ENCODE data around the gene PITPNM1.

DNA sequence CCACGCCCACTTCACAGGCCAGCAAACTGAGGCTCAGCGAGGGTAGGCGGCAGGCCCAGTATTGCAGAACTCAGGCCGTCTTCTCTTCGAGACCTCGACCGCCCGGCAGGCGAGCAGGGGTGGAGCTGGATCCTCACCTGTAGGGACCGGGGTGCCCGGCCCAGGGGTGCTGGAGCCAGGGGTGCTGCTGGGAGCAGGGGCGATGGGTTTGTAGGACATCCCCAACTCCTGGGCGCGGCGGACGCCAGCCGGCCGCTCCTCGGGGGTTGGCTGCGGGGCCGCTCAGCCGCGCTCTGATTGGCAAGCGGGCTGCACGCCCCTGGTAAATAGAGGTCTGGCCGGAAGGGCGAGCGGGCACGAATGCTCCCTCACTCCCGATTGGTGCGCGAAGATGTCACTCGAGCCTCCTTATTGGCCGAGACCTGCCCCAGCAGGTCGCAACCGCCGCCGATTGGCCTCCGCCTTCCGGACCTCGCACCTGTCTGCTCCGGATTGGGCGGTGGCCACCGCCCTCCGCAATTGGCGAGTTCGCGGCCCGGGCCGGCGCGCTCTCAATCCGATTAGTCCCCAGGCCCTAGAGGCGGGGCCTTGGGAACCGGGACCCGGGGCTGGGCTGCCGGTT lies 2.8 kb upstream of the PITPNM1 start, which contains the start of gene CDK2AP2:
- TF ChIP-seq, protein P1, sequence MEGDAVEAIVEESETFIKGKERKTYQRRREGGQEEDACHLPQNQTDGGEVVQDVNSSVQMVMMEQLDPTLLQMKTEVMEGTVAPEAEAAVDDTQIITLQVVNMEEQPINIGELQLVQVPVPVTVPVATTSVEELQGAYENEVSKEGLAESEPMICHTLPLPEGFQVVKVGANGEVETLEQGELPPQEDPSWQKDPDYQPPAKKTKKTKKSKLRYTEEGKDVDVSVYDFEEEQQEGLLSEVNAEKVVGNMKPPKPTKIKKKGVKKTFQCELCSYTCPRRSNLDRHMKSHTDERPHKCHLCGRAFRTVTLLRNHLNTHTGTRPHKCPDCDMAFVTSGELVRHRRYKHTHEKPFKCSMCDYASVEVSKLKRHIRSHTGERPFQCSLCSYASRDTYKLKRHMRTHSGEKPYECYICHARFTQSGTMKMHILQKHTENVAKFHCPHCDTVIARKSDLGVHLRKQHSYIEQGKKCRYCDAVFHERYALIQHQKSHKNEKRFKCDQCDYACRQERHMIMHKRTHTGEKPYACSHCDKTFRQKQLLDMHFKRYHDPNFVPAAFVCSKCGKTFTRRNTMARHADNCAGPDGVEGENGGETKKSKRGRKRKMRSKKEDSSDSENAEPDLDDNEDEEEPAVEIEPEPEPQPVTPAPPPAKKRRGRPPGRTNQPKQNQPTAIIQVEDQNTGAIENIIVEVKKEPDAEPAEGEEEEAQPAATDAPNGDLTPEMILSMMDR (IDR thresholded peaks at IDR 0.05), result no peak
- no peak for TF ChIP-seq EP300 (IDR thresholded peaks at IDR 0.05)
- TF ChIP-seq POLR2A (IDR thresholded peaks at IDR 0.05), result no peak
